Measurements from ENCODE around the gene PTGER1. TPM values are rescaled to one million over a fixed set of nuclear protein-coding genes. Genes with fewer than 3 reads are reported as not detected.
A peak's percentile ranks its signal among the peaks of the same experiment; 100 is the strongest.

Gene PTGER1
- total RNA-seq, 1 experiment from 2014 or later, result 2.2 TPM

DNA sequence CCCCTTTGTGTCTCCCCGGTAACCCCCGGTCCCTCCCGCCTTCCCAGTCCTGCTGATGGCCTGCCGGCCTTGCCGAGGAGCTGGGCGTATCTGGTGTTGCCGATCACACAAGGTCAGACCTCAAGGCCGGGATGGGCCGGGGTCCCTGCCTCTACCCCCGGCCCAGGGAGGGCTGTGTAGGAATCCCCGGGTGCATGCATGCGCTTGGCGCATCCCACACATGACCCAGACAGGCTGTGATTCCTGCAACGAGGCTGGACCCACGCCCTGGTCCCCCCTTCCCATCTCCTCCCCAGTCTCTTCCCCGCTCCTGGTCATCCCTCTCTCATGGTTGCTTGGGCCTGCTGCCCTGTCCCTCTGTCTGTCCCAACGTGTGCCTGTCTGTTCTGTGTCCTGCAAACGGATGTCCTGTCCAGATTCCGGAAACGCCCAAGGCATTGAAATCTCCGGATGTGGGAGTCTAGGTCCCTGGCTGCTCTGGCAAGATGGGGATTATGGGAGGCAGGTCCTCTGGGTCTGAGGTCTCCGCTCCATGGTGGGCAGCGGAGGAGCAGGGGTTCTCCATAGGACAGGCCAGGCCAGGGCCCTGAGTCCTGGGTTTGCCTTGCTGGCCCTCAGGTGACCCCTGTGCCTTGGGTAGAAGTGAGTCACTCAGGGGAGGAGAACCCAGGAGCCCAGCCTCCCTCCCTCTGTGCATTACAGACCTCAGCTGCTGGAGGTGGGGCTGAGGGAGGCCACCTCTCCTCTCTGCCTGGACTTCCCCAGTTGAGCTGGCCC lies 40.4 kb downstream of the PTGER1 start:
- H3K27me3 ChIP-seq (ENCODE audit: low read length), result no peaks in the 10 kb centered on the region
- POLR2A ChIA-PET (ENCODE audit: unreplicated experiment), result interaction anchor here (0.6 kb wide), 1 partner anchor 11 kb away, joined by 33 read pairs; no protein-coding TSS in a partner anchor

DNA sequence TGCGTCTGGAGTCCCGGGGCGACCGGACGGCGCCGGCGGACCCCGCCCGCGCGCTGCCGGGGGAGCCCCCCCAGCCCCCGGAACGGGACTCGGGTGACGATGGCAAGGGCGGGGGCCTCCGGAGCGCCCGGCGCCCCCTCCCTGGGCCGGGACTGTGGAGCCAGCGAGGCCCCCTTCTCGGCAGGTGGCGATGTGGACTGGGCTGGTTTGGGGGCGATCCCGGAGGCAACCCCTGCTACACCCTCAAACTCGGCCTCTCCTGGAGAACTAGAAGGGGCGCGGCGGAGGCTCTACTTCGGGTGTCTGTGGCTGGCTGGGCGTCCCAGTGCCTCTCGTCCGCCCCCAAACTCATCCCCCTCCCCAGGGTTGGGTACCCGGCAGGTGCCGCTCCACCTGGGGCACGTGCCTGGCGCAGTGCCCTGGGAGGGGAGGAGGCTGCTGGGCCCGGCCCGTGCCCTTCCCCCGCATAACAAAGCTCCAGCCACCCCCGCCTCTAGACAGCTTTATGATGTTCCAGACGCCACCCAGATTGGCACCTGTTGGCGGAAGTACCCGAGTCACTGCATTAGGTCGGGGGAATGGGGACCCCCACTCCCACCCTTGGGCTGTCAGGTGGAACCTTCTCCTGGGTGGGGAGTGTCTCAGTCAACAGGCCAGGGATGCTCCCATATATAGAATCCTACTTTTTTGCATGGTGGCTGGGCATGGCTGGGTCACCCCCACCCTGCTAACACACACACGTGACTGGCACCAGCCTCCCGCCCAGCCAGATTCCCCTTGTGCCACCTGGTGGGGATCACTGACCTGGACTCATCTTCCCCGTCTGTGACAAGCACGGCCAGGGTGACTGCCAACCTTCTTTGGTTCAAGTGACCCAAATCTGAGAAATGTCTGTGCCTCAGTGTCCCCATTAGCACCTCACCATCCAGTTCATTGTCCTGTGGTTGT lies 41.3 kb downstream of the PTGER1 start:
- peak; percentile 47 for DNase-seq
- intact Hi-C loops (cut with micrococcal nuclease), result loop anchor here (2.0 kb wide), 1 partner anchor 15 kb away; the partner anchor contains the start of gene DDX39A
- no peaks in the 10 kb centered on the region for H3K9me2 ChIP-seq (replicated peaks; ENCODE audit: low read length)
- peak overlapping the region; percentile 60 for H3K27ac ChIP-seq (ENCODE audit: low read length)
- peak; percentile 19 for ATAC-seq
- TF ChIP-seq, protein P1, sequence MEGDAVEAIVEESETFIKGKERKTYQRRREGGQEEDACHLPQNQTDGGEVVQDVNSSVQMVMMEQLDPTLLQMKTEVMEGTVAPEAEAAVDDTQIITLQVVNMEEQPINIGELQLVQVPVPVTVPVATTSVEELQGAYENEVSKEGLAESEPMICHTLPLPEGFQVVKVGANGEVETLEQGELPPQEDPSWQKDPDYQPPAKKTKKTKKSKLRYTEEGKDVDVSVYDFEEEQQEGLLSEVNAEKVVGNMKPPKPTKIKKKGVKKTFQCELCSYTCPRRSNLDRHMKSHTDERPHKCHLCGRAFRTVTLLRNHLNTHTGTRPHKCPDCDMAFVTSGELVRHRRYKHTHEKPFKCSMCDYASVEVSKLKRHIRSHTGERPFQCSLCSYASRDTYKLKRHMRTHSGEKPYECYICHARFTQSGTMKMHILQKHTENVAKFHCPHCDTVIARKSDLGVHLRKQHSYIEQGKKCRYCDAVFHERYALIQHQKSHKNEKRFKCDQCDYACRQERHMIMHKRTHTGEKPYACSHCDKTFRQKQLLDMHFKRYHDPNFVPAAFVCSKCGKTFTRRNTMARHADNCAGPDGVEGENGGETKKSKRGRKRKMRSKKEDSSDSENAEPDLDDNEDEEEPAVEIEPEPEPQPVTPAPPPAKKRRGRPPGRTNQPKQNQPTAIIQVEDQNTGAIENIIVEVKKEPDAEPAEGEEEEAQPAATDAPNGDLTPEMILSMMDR (conservative IDR thresholded peaks at IDR 0.05; ENCODE audit: low read depth, low read length), result 0 out of 2 replicates have a peak, but pooled peaks have one; percentile 15
- TF ChIP-seq EZH2phosphoT487 (IDR thresholded peaks at IDR 0.05; ENCODE audit: borderline replicate concordance, low read length), result no peak
- CTCF ChIA-PET, result interaction anchor here (0.5 to 0.7 kb wide), 2 partner anchors 33 to 72 kb away, joined by 4 read pairs; no protein-coding TSS in a partner anchor
- BruUV-seq (replicated peaks), result TSS peak; percentile 33
- no peaks in the 10 kb centered on the region for H3F3A ChIP-seq (ENCODE audit: low read length, unreplicated experiment)
- peak overlapping the region; percentile 77 for H3K9ac ChIP-seq (ENCODE audit: low read length)
- no peaks in the 10 kb centered on the region for H3K27me3 ChIP-seq (ENCODE audit: low read length)
- H3K36me3 ChIP-seq (ENCODE audit: low read depth, low read length), result peaks cover 3% of the 10 kb centered on the region; the same call in 1 of the 2 replicates
- H2AFZ ChIP-seq (ENCODE audit: low read length), result peak overlapping the region; percentile 90
- H4K20me1 ChIP-seq (ENCODE audit: low read length), result no peaks in the 10 kb centered on the region
- peaks cover 24% of the 10 kb centered on the region for H3K4me1 ChIP-seq (ENCODE audit: insufficient read depth, low read length)
- peak overlapping the region; percentile 84 for H3K4me3 ChIP-seq (ENCODE audit: low read length)
- H3K9me3 ChIP-seq (ENCODE audit: low read length), result no peaks in the 10 kb centered on the region
- POLR2A ChIA-PET (ENCODE audit: unreplicated experiment), result no interaction called here
- H3K4me2 ChIP-seq (ENCODE audit: low read length), result peak overlapping the region; percentile 92
- H3K79me2 ChIP-seq (ENCODE audit: low read length), result peaks cover 54% of the 10 kb centered on the region

More for the DNA sequence above, 40.4 kb downstream of the PTGER1 start:
- no peaks in the 10 kb centered on the region for H3K9me3 ChIP-seq (ENCODE audit: low read length)
- ATAC-seq, result peak; percentile 80
- no peaks in the 10 kb centered on the region for H3K9me2 ChIP-seq (replicated peaks; ENCODE audit: low read length)
- H3K79me2 ChIP-seq (ENCODE audit: low read length), result peaks cover 61% of the 10 kb centered on the region
- CTCF ChIA-PET, result interaction anchor here (0.6 kb wide), 1 partner anchor 173 kb away, joined by 4 read pairs; no protein-coding TSS in a partner anchor
- H2AFZ ChIP-seq (ENCODE audit: low read length), result peak overlapping the region; percentile 90
- peak; percentile 78 for DNase-seq
- H3K27ac ChIP-seq (ENCODE audit: low read length), result peak overlapping the region; percentile 60
- TF ChIP-seq, protein P1 (conservative IDR thresholded peaks at IDR 0.05; ENCODE audit: low read depth, low read length), result no peak
- TF ChIP-seq EZH2phosphoT487 (IDR thresholded peaks at IDR 0.05; ENCODE audit: borderline replicate concordance, low read length) (no peak), EZH2 (IDR thresholded peaks at IDR 0.05; ENCODE audit: low read length, unreplicated experiment) (no peak)
- H3K4me3 ChIP-seq (ENCODE audit: low read length), result peak overlapping the region; percentile 84
- H3K36me3 ChIP-seq (ENCODE audit: low read depth, low read length), result peaks cover 3% of the 10 kb centered on the region; the same call in 1 of the 2 replicates
- no peaks in the 10 kb centered on the region for H4K20me1 ChIP-seq (ENCODE audit: low read length)
- H3F3A ChIP-seq (ENCODE audit: low read length, unreplicated experiment), result no peaks in the 10 kb centered on the region
- H3K9ac ChIP-seq (ENCODE audit: low read length), result peak overlapping the region; percentile 77
- peaks cover 24% of the 10 kb centered on the region for H3K4me1 ChIP-seq (ENCODE audit: insufficient read depth, low read length)
- intact Hi-C loops (cut with micrococcal nuclease), result loop anchor here (2.0 kb wide), 1 partner anchor 16 kb away; the partner anchor contains the start of gene DDX39A
- peak overlapping the region; percentile 92 for H3K4me2 ChIP-seq (ENCODE audit: low read length)
- BruUV-seq (replicated peaks), result no TSS peak
